ENCODE results near the gene SF1. TPM values are rescaled to one million over a fixed set of nuclear protein-coding genes. Genes with fewer than 3 reads are reported as not detected.

The SF1 gene
- total and polyA plus RNA-seq, 2 of the 8 experiments (the other 6 are each of a cell fraction or from before 2014, with no cell fraction given): 72.7 to 353 TPM

DNA sequence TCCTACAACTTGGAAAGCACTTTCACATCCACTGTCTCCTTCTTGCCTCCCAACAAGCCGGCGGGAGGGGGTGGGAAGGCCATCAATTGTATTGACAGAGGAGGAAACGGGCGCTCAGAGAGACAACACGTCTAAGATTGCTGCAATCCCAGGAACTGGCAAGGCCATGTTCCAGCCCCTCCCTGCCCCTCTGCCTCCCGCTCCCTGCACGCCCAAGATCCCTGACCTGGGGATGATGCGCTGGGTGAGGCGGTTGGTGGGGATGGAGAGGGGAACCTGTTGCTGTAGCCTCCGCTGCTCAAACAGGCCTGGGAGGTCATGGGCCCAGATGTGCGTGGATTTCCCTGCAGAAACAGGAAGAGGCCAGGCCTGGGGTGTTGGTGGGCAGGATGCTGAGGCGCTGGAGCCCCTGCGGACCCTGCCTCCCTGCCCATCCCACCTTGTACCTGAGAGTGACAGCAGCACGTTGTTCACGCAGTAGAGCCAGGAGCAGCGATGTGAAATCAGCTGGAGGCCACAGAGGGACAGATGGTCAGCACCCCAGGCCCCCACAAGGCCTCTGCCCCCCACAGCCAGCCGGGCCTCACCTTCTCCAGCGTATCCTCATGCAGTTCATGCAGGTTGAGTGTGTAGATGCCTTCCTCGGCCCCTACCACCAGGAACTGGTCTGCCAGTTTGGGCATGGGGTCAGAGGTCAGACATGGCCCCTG is 17.9 kb upstream of the SF1 start:
- Histone ChIP-seq H3K14ac (ENCODE audit: insufficient read length) (no peak overlapping the region), H3K9ac (replicated peaks in 1 of 4; ENCODE audit: extremely low read depth in 1 of 4, low read depth in 3 of 4, low read length in 3 of 4) (no peak overlapping the region), H3K4me2 (ENCODE audit: insufficient read depth in 1 of 2, low read depth in 2 of 2, low read length in 2 of 2) (no peak overlapping the region), H3K4me3 (ENCODE audit: extremely low read depth in 1 of 4, insufficient read depth in 2 of 4, low read depth in 3 of 4, low read length in 4 of 4) (no peak overlapping the region), H3K18ac (ENCODE audit: extremely low read depth, low read length) (no peak overlapping the region), H2BK120ac (replicated peaks; ENCODE audit: low read depth, low read length) (no peak overlapping the region), H2AFZ (ENCODE audit: low read length) (no peak overlapping the region), H3K23ac (ENCODE audit: insufficient read length) (no peak overlapping the region), H3K27ac (ENCODE audit: low read depth, low read length) (no peak overlapping the region), H2BK20ac (ENCODE audit: low read length) (no peak overlapping the region), H3K27me3 (replicated peaks in 1 of 4; ENCODE audit: control insufficient read depth in 3 of 4, extremely low read depth in 1 of 4, insufficient read depth in 3 of 4, low read length in 3 of 4) (no peaks in the 10 kb centered on the region), H2BK5ac (ENCODE audit: low read depth, low read length) (no peak overlapping the region), H3K9me3 (ENCODE audit: insufficient read depth in 2 of 2, low read depth in 1 of 2, low read length in 1 of 2) (no peaks in the 10 kb centered on the region), H4K20me1 (replicated peaks in 1 of 2; ENCODE audit: control insufficient read depth in 1 of 2, insufficient read depth in 2 of 2, low read length in 2 of 2) (peaks cover 0 to 2% of the 10 kb centered on the region in 2 experiments), H3K56ac (replicated peaks; ENCODE audit: insufficient read length, low read depth, low read length) (no peak overlapping the region), H3K4ac (replicated peaks; ENCODE audit: insufficient read length, low read depth, low read length) (no peak overlapping the region), H4K8ac (ENCODE audit: extremely low read depth, insufficient read depth, low read length) (no peak overlapping the region), H2AK5ac (ENCODE audit: low read depth, low read length) (no peak overlapping the region), H3K79me2 (ENCODE audit: control insufficient read depth in 1 of 2, insufficient read depth in 2 of 2, low read length in 2 of 2) (no peaks in the 10 kb centered on the region), H2BK15ac (ENCODE audit: low read length) (no peak overlapping the region), H4K91ac (replicated peaks; ENCODE audit: insufficient read length, low read length) (no peak overlapping the region), H3K79me1 (ENCODE audit: low read depth, low read length) (no peaks in the 10 kb centered on the region; the same call in 1 of the 2 replicates), H3K23me2 (ENCODE audit: low read depth, low read length) (no peaks in the 10 kb centered on the region), H4K5ac (ENCODE audit: insufficient read length, low read depth, low read length) (no peak overlapping the region), H3K4me1 (replicated peaks in 1 of 4; ENCODE audit: control insufficient read depth in 3 of 4, insufficient read depth in 4 of 4, low read length in 3 of 4) (no peaks in the 10 kb centered on the region), H2BK12ac (ENCODE audit: low read depth, low read length) (no peak overlapping the region), H3K36me3 (ENCODE audit: control insufficient read depth in 2 of 4, insufficient read depth in 4 of 4, low read length in 3 of 4) (peaks cover 0 to 2% (median 0%) of the 10 kb centered on the region in 4 experiments; a peak in 1 of 8 replicates)
- TF ChIP-seq PHF8 (conservative IDR thresholded peaks at IDR 0.05; ENCODE audit: low read depth, low read length) (no peak), TEAD4 (IDR thresholded peaks at IDR 0.05; ENCODE audit: low read depth, low read length) (no peak), KDM1A (IDR thresholded peaks at IDR 0.05; ENCODE audit: borderline replicate concordance, low read length) (no peak)
- FAIRE-seq: no peak
- WGBS, 2 experiments (ENCODE audit: extremely low coverage in 1 of 2, insufficient coverage in 1 of 2, insufficient read length in 1 of 2, insufficient replicate concordance in 2 of 2, low coverage in 1 of 2, low lambda C conversion rate in 2 of 2, missing lambda C conversion rate in 1 of 2): 89% methylated on average over 18 of the region's 19 CpGs; no CpG with 5 or more reads in 1 of the 2 experiments
- no peak for DNase-seq (ENCODE audit: low read depth in 1 of 2, low spot score in 2 of 2)
- ChIA-PET CTCF (ENCODE audit: partially characterized antibody) (interaction anchor here (1.0 to 2.7 kb wide), 4 partner anchors 13 to 72 kb away, joined by 3 to 9 read pairs (median 4); no protein-coding TSS in a partner anchor), POLR2A (ENCODE audit: partially characterized antibody) (interaction anchor here (0.7 to 1.6 kb wide), 2 partner anchors 10 to 34 kb away, joined by 3 to 4 read pairs; no protein-coding TSS in a partner anchor)

All from H1 (cell line).